Esophagus squamous epithelium (tissue), 4 donors: ENCODE data around the gene PRAMEF8.
"Not testable (repeated sequence)": the region's sequence is repeated elsewhere in the genome, so short reads cannot be mapped to it uniquely, and the experiment has no call there.

ENCODE experiments used
- POLR2A ChIP-seq, 4 donors: fragments of 450-650 bp; IDR thresholded peaks; one replicate each; pipeline ENCODE4 v1.6.1; 2017; ENCODE audit warnings: antibody characterized with exemption in 4 of 4, mild to moderate bottlenecking in 4 of 4, moderate library complexity in 3 of 4
- TF ChIP-seq, protein P1 (sequence below), 6 experiments: fragments of 450-650 bp in 4 of 6; fragments of 200-600 bp in 2 of 6; sonication (generic) in 2 of 6; IDR thresholded peaks; one replicate each; pipeline ENCODE4 v1.5.1; 2016 to 2019; ENCODE audit warnings: antibody characterized with exemption in 6 of 6, mild to moderate bottlenecking in 4 of 6, moderate library complexity in 4 of 6

DNA sequence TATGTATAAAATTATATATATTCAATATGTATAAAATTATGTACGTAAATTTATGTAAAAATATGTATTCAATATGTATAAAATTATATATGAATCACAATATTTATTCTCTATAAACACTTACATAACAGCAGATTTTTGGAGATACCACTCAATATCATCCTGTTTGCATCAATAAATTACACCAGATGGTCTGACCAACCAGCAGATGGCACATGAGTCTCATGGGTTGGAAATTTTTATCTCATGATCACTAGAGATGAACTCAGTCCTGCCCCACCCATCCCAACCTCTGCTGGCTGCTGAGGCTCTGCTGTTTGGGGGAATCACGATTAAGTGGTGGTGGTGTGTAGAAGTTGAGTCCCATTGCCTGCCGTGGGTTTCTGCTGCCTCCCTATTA lies 5.3 kb downstream of the PRAMEF8 start:
- TF ChIP-seq, protein P1, sequence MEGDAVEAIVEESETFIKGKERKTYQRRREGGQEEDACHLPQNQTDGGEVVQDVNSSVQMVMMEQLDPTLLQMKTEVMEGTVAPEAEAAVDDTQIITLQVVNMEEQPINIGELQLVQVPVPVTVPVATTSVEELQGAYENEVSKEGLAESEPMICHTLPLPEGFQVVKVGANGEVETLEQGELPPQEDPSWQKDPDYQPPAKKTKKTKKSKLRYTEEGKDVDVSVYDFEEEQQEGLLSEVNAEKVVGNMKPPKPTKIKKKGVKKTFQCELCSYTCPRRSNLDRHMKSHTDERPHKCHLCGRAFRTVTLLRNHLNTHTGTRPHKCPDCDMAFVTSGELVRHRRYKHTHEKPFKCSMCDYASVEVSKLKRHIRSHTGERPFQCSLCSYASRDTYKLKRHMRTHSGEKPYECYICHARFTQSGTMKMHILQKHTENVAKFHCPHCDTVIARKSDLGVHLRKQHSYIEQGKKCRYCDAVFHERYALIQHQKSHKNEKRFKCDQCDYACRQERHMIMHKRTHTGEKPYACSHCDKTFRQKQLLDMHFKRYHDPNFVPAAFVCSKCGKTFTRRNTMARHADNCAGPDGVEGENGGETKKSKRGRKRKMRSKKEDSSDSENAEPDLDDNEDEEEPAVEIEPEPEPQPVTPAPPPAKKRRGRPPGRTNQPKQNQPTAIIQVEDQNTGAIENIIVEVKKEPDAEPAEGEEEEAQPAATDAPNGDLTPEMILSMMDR (IDR thresholded peaks at IDR 0.05) = not testable (repeated sequence)
- not testable (repeated sequence) for TF ChIP-seq POLR2A (IDR thresholded peaks at IDR 0.05)
